Mesenchymal stem cell (in vitro differentiated cells and primary cell): ENCODE data around the gene TBK1.

Source experiments
- DNase-seq: peaks from one replicate; pipeline ENCODE4 v3.0.0-alpha.2; 2013
- H2AFZ ChIP-seq: one replicate; pipeline ENCODE4 v1.6.1; 2013; ENCODE audit warnings: low read depth, mild to moderate bottlenecking, control low read depth, inconsistent platforms, low read length, moderate library complexity
- H2AK5ac ChIP-seq: 2 replicates; pipeline ENCODE4 v1.6.1; 2013; ENCODE audit warnings: low read length, moderate library complexity, mild to moderate bottlenecking, inconsistent platforms; ENCODE audit not compliant: severe bottlenecking
- H2BK120ac ChIP-seq: one replicate; pipeline ENCODE4 v1.6.1; 2013; ENCODE audit warnings: low read depth, mild to moderate bottlenecking, inconsistent platforms, low read length, moderate library complexity
- H2BK12ac ChIP-seq, 2 experiments: one replicate each; pipeline ENCODE4 v1.6.1; 2013; ENCODE audit warnings: inconsistent platforms in 2 of 2, low read length in 2 of 2, mild to moderate bottlenecking in 2 of 2, moderate library complexity in 2 of 2, control low read depth in 1 of 2
- H2BK15ac ChIP-seq: one replicate; pipeline ENCODE4 v1.6.1; 2013; ENCODE audit warnings: mild to moderate bottlenecking, low read depth, inconsistent platforms; ENCODE audit not compliant: poor library complexity, severe bottlenecking
- H2BK5ac ChIP-seq: 2 replicates; pipeline ENCODE4 v1.6.1; 2013; ENCODE audit warnings: low read depth, mild to moderate bottlenecking, low read length, control low read depth, inconsistent platforms; ENCODE audit not compliant: poor library complexity, severe bottlenecking
- H3K14ac ChIP-seq, 2 experiments: one replicate each; pipeline ENCODE4 v1.6.1; 2013; ENCODE audit warnings: inconsistent platforms in 2 of 2, low read length in 2 of 2, control low read depth in 1 of 2, mild to moderate bottlenecking in 1 of 2, moderate library complexity in 1 of 2
- H3K18ac ChIP-seq, 2 experiments: one replicate each; pipeline ENCODE4 v1.6.1; 2013; ENCODE audit warnings: inconsistent platforms in 2 of 2, low read length in 2 of 2, control low read depth in 1 of 2, low read depth in 1 of 2, mild to moderate bottlenecking in 1 of 2
- H3K23ac ChIP-seq, 2 experiments: one replicate each; pipeline ENCODE4 v1.6.1; 2013; ENCODE audit warnings: inconsistent platforms in 2 of 2, low read length in 2 of 2, mild to moderate bottlenecking in 2 of 2, moderate library complexity in 2 of 2, control low read depth in 1 of 2
- H3K27ac ChIP-seq: 2 replicates; pipeline ENCODE4 v1.5.1; 2013; ENCODE audit warnings: mild to moderate bottlenecking, moderate library complexity, low read length, control low read depth, inconsistent platforms; ENCODE audit not compliant: poor library complexity, severe bottlenecking
- H3K27me3 ChIP-seq, 2 experiments: 2 replicates each; pipeline versions ENCODE4 v1.6.1 to v1.7.0; 2013; ENCODE audit warnings: low read length in 2 of 2, mild to moderate bottlenecking in 2 of 2, moderate library complexity in 2 of 2, control low read depth in 1 of 2, inconsistent platforms in 1 of 2; ENCODE audit not compliant: control insufficient read depth in 1 of 2, insufficient read depth in 1 of 2
- H3K36me3 ChIP-seq, 2 experiments: 2 replicates each; pipeline versions ENCODE4 v1.6.1 to v1.7.0; 2013; ENCODE audit warnings: low read length in 2 of 2, control low read depth in 1 of 2, inconsistent platforms in 1 of 2, low read depth in 1 of 2, mild to moderate bottlenecking in 1 of 2; ENCODE audit not compliant: insufficient read depth in 2 of 2, control insufficient read depth in 1 of 2
- H3K4ac ChIP-seq, 2 experiments: one replicate each; pipeline ENCODE4 v1.6.1; 2013; ENCODE audit warnings: inconsistent platforms in 2 of 2, low read length in 2 of 2, mild to moderate bottlenecking in 2 of 2, moderate library complexity in 2 of 2, control low read depth in 1 of 2, low read depth in 1 of 2
- H3K4me1 ChIP-seq: 2 replicates; pipeline ENCODE4 v1.6.1; 2013; ENCODE audit warnings: low read depth, low read length, control low read depth; ENCODE audit not compliant: control insufficient read depth, insufficient read depth
- H3K4me2 ChIP-seq: 2 replicates; pipeline ENCODE4 v1.6.1; 2013; ENCODE audit warnings: low read length, mild to moderate bottlenecking, inconsistent platforms; ENCODE audit not compliant: poor library complexity, severe bottlenecking
- H3K4me3 ChIP-seq, 2 experiments: 2 replicates each; pipeline versions ENCODE4 v1.5.1 to v1.7.0; 2013; ENCODE audit warnings: low read length in 2 of 2, mild to moderate bottlenecking in 2 of 2, control low read depth in 1 of 2, low read depth in 1 of 2; ENCODE audit not compliant: insufficient read depth in 1 of 2
- H3K79me1 ChIP-seq: replicated peaks from 2 replicates; pipeline ENCODE4 v1.6.1; 2013; ENCODE audit warnings: mild to moderate bottlenecking, control low read depth, low read length, inconsistent platforms; ENCODE audit not compliant: poor library complexity, severe bottlenecking
- H3K9ac ChIP-seq: 2 replicates; pipeline ENCODE4 v1.7.0; 2013; ENCODE audit warnings: mild to moderate bottlenecking, low read length, moderate library complexity
- H3K9me3 ChIP-seq: 2 replicates; pipeline ENCODE4 v1.7.0; 2013; ENCODE audit warnings: mild to moderate bottlenecking, low read length; ENCODE audit not compliant: control insufficient read depth
- H4K8ac ChIP-seq: one replicate; pipeline ENCODE4 v1.6.1; 2013; ENCODE audit warnings: inconsistent platforms, mild to moderate bottlenecking, low read length, moderate library complexity
- H4K91ac ChIP-seq: one replicate; pipeline ENCODE4 v1.6.1; 2013; ENCODE audit warnings: mild to moderate bottlenecking, low read length, inconsistent platforms
- WGBS: methylation state at CpG from one replicate; pipeline ENCODE4 v1.1.7; 2013; ENCODE audit warnings: mixed read lengths; 5-methylcytosine and 5-hydroxymethylcytosine counted together

Gene TBK1

DNA sequence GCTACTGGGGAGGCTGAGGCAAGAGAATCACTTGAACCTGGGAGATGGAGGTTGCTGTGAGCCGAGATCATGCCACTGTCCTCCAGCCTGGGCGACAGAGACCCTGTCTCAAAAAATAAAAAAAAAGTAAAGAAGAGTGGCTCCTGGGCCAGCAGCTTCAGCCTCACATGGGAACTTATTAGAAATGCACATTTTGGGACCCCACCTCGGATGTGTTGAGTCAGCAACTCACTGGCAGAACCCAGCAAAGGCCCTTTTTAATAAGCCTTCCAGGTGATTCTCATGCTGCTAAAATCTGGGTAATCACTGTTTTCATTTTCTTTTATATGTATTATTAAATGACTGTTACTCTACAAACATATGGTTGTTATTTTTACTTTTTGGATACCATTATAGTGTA lies 41.6 kb downstream of the TBK1 start:
- H3K4me3 ChIP-seq = no peak overlapping the region
- peaks cover 4% of the 10 kb centered on the region for H3K79me1 ChIP-seq
- no peak overlapping the region for H3K9ac ChIP-seq
- no peak overlapping the region for H3K4me2 ChIP-seq
- H2BK5ac ChIP-seq = no peak overlapping the region
- H3K4ac ChIP-seq = no peak overlapping the region
- H2BK120ac ChIP-seq = no peak overlapping the region
- no peak overlapping the region for H4K91ac ChIP-seq
- no peak overlapping the region for H2AFZ ChIP-seq
- H2BK15ac ChIP-seq = no peak overlapping the region
- H3K36me3 ChIP-seq = peaks cover 25 to 96% of the 10 kb centered on the region in 2 experiments
- no peak overlapping the region for H3K18ac ChIP-seq
- no peak overlapping the region for H3K14ac ChIP-seq
- no peak overlapping the region for H4K8ac ChIP-seq
- 95% methylated on average over 3 of the region's 3 CpGs for WGBS
- no peaks in the 10 kb centered on the region for H3K9me3 ChIP-seq
- no peak overlapping the region for H3K23ac ChIP-seq
- H3K27ac ChIP-seq = no peak overlapping the region
- no peak overlapping the region for H2AK5ac ChIP-seq
- no peak for DNase-seq
- no peak overlapping the region for H2BK12ac ChIP-seq
- no peaks in the 10 kb centered on the region for H3K4me1 ChIP-seq
- no peaks in the 10 kb centered on the region for H3K27me3 ChIP-seq

DNA sequence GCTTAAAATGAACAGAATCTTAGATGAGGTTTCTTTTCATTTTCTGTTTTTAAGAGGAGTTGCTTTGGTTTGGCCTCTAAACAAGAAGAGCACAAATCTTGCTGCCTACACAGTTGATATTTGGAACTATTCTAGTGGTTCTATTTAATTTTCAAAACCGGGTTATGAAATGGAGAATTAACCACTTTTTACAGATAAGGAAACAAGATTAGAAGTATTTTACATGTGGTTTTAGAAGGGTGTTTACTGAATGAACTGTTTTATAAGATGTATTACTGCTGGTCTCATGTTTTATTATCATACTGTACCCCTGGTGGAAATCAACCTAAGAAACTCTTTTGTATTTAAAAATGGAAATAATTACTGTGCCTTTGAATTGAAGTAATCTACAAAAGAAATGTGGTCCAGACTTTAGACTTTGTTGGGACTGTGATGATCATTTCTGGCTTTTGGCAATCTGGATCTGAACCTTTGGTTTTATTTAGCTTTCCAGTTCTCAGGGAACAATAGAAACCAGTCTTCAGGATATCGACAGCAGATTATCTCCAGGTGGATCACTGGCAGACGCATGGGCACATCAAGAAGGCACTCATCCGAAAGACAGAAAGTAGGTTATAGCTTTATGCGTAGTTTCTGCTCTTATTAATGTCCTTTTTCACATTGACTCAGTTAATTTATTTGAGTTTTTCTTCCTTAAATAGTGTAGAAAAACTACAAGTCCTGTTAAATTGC lies 43.2 kb downstream of the TBK1 start:
- Histone ChIP-seq H3K9me3 (no peaks in the 10 kb centered on the region), H2BK5ac (no peak overlapping the region), H3K4me2 (no peak overlapping the region), H3K18ac (no peak overlapping the region), H3K4ac (no peak overlapping the region), H3K79me1 (peaks cover 4% of the 10 kb centered on the region), H3K4me1 (no peaks in the 10 kb centered on the region), H2AFZ (no peak overlapping the region), H3K4me3 (no peak overlapping the region), H2AK5ac (no peak overlapping the region), H4K8ac (no peak overlapping the region), H2BK12ac (no peak overlapping the region), H3K27me3 (no peaks in the 10 kb centered on the region), H3K23ac (no peak overlapping the region), H3K27ac (no peak overlapping the region), H3K9ac (no peak overlapping the region), H2BK15ac (no peak overlapping the region), H2BK120ac (no peak overlapping the region), H4K91ac (no peak overlapping the region), H3K14ac (no peak overlapping the region), H3K36me3 (peaks cover 28 to 91% of the 10 kb centered on the region in 2 experiments)
- DNase-seq = no peak
- 97% methylated on average over 2 of the region's 5 CpGs for WGBS

- no peaks in the 10 kb centered on the region for H3K9me3 ChIP-seq
- no peak overlapping the region for H4K8ac ChIP-seq
- H3K79me1 ChIP-seq = peaks cover 2% of the 10 kb centered on the region
- H2AFZ ChIP-seq = no peak overlapping the region
- H2BK5ac ChIP-seq = no peak overlapping the region
- no peak overlapping the region for H2BK120ac ChIP-seq
- no peak overlapping the region for H2BK15ac ChIP-seq
- H2BK12ac ChIP-seq = no peak overlapping the region
- no peak overlapping the region for H3K9ac ChIP-seq
- no peak overlapping the region for H2AK5ac ChIP-seq
- H3K4me3 ChIP-seq = no peak overlapping the region
- H3K36me3 ChIP-seq = peaks cover 21 to 90% of the 10 kb centered on the region in 2 experiments
- H3K4me1 ChIP-seq = no peaks in the 10 kb centered on the region
- no peak overlapping the region for H3K23ac ChIP-seq
- no peak overlapping the region for H3K14ac ChIP-seq
- H3K4ac ChIP-seq = no peak overlapping the region
- H3K27me3 ChIP-seq = no peaks in the 10 kb centered on the region
- no peak overlapping the region for H3K27ac ChIP-seq
- H3K4me2 ChIP-seq = no peak overlapping the region
- WGBS = 100% methylated on average over 1 of the region's 2 CpGs
- H3K18ac ChIP-seq = no peak overlapping the region
- no peak for DNase-seq
- H4K91ac ChIP-seq = no peak overlapping the region
These were observed 45.0 kb downstream of the TBK1 start for GRCh38 chr12:64496839-64497400.

- 100% methylated on average over 1 of the region's 1 CpG for WGBS
- no peak overlapping the region for H4K8ac ChIP-seq
- H3K4ac ChIP-seq = no peak overlapping the region
- peaks cover 2% of the 10 kb centered on the region for H3K79me1 ChIP-seq
- H3K23ac ChIP-seq = no peak overlapping the region
- H3K36me3 ChIP-seq = peaks cover 21 to 90% of the 10 kb centered on the region in 2 experiments
- H3K4me2 ChIP-seq = no peak overlapping the region
- H2AFZ ChIP-seq = no peak overlapping the region
- H3K27ac ChIP-seq = no peak overlapping the region
- no peak overlapping the region for H2BK5ac ChIP-seq
- H3K14ac ChIP-seq = no peak overlapping the region
- H3K9me3 ChIP-seq = no peaks in the 10 kb centered on the region
- H2AK5ac ChIP-seq = no peak overlapping the region
- DNase-seq = no peak
- H2BK12ac ChIP-seq = no peak overlapping the region
- H4K91ac ChIP-seq = no peak overlapping the region
- H3K9ac ChIP-seq = no peak overlapping the region
- H2BK120ac ChIP-seq = no peak overlapping the region
- H3K18ac ChIP-seq = no peak overlapping the region
- no peaks in the 10 kb centered on the region for H3K4me1 ChIP-seq
- no peaks in the 10 kb centered on the region for H3K27me3 ChIP-seq
- H2BK15ac ChIP-seq = no peak overlapping the region
- H3K4me3 ChIP-seq = no peak overlapping the region
These were observed 45.6 kb downstream of the TBK1 start for GRCh38 chr12:64497484-64497883.
